Activated T-cell treated with anti-CD3 and anti-CD28 coated beads for 1 hour (primary cell): ENCODE data around the gene GBX1.

ENCODE experiments used
- DNase-seq: peaks from one replicate; pipeline ENCODE4 v3.0.0-alpha.2; 2020; ENCODE audit warnings: low read depth

Gene GBX1

DNA sequence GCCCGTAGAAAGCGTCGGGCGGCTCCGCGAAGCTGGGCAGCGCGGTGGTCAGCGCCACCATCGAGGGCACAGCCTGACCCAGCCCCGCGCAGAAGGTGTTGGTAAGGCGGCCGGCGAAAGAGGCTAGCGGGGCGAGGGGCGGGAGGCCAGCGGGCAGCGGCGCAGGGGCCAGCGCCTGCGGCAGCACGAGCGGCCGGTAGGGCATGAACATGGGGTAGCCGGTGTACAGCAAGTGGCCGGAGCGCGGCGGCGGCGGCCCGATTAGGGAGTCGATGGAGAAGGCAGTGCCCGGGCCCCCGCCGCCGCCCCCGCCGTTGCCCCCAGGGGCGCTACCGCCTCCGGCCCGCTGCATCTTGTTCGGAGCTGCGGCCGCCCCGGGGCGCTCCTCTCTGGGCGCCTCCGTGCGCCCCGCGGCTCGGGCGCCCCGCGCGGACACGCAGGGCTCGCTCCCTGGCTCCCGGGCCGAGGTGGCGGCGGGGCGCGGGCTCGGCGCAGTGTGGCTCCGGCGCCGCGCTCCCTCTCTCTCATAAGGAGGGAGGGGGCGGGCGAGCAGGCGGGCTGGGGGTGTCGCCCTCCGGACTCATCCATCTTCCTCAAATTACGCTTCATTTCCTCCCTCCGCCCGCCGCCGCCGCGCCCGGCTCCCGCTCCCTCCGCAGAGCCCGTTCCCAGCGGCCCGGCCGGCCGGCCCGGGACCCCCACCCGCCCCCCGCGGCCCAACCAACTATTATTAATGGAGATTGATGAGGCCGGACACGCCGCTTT, at the start of gene GBX1:
TSS of gene GBX1 (minus strand) at position 498 of the 765 bp plus-strand sequence. CDS start at position 352, 146 bp downstream.
- no peak for DNase-seq

DNA sequence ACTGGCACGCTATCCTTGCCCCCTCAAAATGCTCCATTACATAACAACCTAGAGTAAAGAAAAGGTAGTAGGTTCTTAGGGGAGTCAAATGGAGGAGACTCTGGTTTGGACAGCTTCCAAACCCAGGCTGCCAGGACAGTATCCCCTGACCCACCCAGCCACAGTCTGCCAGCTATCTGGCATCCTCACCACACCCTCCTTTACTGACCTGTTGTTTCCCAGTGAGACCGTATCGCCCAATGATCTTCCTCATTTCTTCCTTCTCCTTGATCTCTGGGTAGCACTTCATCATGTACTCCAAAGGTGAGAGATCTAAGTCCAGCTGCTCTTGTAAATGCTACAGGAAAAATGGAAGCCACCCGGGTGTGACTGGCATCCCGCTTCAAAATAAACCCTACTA, 47.9 kb upstream of the GBX1 start:
- no peak for DNase-seq

- DNase-seq = no peak
These were observed 46.3 kb upstream of the GBX1 start for GRCh38 chr7:151213826-151214225.

DNA sequence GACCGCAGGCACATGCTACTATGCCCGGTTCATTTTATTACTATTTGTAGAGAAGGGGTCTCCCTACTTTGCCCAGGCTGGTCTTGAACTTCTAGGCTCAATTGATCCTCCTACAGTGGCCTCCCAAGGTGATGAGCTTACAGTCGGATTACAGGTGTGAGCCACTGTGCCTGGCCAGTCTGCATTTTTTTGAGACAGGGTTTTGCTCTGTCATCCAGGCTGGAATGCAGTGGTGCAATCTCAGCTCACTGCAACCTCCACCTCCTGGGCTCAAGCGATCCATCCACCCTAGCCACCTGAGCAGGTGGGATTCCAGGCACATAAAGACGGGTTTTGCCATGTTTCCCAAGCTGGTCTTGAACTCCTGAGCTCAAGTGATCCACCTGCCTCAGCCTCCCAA, 45.1 kb upstream of the GBX1 start:
- no peak for DNase-seq

GRCh38 chr7:151211155-151211772, 43.8 kb upstream of the GBX1 start:
- no peak for DNase-seq

GRCh38 chr7:151210087-151210854, 42.8 kb upstream of the GBX1 start, which contains the start of gene H2BK1:
Gene H2BK1, minus strand, starts transcription at chr7:151210488. Its CDS starts 170 bp downstream, at chr7:151210318.
- DNase-seq = no peak

DNA sequence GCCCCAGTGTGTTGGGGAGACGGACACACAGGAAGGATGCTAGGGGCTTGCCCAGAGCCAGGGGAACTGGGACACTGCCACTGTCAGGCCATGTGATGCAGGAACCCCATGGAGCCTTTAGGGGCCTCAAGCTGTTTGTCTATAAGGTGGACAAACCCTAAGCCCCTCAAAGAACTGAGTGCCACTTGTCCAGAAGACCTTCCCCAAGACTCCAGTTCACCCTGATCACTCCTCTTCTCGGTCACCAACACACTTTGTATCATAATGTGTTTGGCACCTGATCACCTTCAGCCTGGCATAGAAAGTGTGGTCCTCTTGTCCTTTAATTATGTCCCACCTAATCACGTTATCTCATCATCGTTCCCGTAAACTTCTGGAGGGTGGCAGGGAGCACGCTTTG, 42.1 kb upstream of the GBX1 start:
- DNase-seq = no peak

DNA sequence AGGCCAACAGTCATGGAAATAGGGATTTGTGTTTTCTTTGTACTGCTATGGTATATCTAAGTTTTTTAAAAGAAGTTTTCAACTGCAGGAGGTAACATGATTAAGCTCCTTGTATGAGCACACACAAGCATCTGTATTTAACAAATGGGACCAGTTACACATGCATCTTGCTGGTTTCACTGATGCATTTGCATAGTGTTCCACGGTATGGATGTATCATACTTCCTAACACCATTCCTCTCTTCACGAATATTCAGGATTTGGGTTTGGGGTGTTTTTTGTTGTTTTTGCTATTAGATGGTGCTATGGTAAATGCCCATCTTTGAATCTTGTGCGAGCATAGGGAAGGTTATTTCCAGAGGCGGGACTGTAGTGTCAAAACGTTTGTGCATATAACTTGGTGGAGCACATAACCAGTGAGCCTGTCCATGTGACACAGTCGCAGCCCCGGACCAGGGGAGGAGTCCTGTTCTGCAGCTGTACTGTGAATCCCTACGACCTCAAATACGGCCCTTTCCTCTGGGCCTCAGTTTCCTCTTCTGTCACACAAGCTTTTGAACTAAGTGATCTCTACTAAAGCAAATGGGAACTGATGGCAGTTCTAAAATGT, 40.9 kb upstream of the GBX1 start:
- no peak for DNase-seq

- DNase-seq = no peak
These were observed 40.3 kb upstream of the GBX1 start for GRCh38 chr7:151207804-151208203.

- DNase-seq = no peak
These were observed 39.8 kb upstream of the GBX1 start for GRCh38 chr7:151207315-151207714.

GRCh38 chr7:151206914-151207313, 39.4 kb upstream of the GBX1 start:
- DNase-seq = no peak

DNA sequence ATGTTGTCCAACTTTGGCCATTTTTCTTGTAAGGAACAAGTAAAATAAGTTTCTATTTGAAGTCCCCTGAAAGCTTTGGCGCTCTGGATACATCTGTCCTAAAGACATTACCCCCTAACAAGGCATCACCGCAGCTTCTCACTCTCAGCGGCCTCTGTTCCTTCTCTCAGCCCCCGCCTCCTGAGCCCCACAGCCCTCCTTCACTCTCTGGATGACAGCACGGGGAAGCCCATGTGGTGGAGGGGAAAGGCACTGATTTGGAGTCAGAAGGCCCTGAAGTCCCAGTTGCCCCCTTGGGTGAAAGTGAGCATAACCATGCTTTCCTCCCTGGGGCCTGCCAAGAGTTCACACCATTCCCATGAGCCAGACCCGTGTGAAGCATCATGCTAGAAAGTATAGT, 38.2 kb upstream of the GBX1 start:
- no peak for DNase-seq

DNA sequence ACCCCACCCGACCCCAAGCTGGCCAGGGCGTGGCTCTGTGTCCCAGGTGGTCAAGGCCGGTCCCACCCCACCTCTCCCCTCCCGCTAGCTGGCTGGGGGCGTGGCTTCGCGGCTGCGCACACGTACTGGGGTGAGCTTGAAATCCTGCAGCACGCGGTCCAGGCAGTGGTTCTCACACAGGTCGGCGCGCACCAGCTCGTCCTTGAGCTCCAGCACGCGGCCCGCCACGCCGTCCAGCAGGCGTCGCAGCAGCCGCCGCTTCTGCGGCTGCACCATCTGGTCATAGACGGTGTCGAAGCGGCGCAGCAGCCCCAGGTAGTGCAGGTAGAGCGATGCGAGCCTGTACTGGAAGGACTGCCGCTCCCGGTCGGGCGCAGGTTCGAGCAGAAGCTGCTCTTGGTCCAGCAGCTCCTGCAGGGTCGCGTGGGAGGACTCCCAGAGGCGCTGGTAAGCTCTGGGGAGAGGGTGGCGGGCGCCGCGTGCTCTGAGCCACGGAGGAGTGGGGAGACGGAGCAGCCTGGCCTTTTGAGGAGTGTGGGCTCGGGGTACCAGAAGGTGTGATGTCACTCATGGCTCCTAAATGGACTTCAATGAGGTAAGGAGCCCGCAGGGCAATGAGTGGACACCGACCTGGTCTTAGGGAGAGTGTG, 37.0 kb upstream of the GBX1 start:
- DNase-seq = no peak

- DNase-seq = no peak
These were observed 35.3 kb upstream of the GBX1 start for GRCh38 chr7:151202836-151203235.

DNA sequence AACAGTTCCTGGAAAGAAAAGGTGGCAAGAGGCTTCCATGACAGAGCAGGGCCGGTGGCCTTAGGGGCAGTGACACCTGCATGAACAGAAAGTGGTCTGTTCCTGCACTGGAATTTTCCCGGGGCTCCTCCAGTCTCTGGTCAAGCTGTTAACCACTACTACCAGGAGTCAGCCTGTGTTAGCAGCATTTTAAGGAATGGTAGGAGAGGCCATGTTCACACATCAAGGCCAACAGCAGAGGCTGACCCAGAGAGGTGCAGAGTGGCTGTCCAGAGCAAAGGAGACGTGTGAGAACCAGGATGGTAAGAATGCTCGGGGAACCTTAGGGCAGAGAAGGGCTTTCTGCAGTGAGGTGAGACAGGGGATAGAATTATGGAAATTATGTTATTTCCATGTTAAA, 34.3 kb upstream of the GBX1 start:
- DNase-seq = no peak

DNA sequence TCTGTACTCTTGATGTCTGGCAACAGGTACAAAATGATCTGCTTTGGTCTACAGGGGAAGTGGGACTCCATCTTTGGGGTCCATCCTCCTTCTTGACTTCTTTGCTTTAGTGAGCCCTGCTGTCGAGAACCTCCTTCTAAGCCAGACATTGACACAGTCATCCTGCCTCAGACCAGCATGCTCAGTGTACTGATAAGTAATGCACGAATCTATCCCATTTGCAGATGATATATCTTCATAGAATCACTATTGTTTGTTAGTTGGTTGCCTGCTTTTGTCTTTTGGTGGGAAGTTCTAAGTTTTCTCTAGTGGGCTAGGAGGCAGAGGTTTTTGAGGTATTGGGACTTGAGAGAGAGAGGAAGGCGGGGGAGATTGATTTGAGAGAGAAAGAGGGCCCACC, 33.9 kb upstream of the GBX1 start:
- no peak for DNase-seq

DNA sequence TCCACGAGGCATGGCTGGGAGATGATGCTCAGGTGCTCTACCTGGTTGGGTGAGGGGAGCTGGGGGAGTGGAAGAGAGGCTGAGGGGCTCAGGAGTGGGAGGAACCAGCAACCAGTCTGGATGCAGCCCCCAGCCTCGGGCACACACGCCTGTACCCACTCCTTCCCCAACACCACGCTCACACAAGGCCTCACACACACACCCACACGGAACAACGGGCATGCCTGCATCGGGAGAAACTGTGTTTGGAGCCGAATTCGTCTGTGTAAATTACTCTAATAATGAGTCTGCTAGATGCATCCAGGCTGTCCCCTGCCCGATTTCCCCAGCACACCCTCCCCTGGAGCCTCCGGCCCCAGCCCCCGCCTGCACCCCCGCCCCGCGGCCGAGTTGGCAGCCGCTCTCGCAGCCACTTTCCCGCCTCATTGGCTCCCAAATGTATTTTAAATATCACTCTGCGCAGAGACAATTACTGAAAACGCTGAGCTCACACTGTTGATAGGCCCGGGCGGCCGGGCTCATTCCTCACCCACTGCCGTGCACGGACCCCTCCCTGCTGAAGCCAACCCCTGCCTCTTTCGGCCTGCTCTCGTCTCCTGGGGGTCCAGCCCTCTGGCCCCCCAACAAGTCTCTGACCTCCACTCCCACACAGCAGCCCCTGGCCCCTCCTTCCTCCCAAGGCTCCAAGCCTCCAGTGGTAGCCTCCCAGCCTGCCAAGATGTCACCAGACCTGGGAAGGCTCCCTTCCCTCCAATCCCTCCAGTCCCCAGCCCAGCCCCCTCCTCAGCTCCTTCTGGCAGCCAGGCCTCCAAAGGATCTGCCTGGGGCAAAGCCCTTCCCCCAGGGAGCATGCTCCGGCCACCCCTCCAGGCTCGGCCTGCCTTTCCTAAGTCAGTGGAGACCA, 31.7 kb upstream of the GBX1 start:
- no peak for DNase-seq

DNA sequence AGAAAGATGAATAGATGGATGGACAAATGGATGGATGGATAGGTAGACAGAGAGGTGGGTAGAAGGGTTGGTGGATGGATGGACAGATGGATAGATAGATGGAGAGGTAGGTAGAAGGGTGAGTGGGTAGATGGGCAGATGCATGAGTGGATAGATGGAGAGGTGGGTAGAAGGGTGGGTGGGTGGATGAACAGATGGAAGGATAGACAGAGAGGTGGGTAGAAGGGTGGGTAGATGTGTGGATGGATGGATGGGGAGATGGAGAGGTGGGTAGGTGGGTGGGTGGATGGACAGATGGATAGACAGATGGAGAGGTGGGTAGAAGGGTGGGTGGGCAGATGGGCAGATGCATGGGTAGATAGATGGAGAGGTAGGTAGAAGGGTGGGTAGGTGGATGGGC, 30.4 kb upstream of the GBX1 start:
- DNase-seq = no peak

DNA sequence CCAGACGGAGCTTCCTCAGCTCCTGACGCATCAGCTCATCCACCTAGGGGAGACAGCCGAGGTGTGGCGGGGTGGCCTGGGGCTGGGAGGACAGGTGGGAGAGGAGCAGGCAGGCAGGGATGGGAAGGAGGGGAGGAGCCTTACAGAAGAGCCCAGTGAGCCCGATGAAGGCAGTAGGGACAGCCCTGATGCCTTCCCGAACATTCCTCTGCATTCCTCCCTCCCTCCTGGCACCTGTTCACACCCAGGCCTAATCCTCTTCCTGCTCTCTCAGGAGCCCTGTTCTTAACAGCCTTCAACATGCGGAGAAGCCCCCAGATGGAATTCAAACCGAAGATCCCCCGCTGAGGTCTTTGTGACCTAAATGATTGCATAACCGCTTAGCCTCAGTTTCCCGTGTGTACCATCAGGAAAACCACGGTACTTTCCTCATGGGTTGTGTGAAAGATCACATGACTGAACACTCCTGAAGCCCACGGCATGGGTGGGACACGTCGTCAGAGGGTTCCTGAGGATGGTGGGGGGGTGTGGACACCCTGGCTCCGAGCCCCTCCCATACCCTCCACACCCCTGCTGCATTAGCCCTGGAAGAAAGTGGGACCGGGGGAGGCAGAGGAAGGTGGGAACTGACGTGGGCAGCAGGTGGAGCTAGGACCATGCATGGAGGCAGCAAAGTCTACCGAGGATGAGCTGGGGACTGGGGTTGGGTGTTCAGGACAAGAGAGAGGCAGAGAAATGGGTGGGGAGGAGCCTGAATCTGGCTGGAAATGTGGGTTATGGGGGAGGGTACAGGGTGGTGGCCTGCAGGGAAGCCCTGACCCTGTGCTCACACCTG, 28.3 kb upstream of the GBX1 start:
- no peak for DNase-seq

DNA sequence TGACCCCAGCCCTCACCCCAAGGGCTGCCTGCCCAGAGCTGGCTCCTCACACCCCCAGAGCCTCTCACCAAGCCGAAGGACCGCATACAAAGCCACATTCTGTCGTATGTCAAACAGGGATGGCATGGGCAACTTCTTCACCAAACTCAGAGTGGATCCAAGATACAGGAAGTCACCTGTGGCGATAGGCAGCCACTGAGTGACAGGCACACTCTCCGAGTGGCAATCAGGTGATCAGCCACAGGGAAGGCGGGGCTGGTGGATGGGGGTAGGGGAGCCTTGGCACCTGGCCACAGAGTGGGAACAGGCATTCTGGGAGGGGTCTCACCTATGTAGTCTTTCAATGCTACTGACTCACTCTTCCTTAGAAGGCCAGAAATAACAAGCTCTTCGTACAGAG, 26.7 kb upstream of the GBX1 start:
- no peak for DNase-seq
